K562 (cell line): ENCODE data around the gene RPAIN. TPM values are rescaled to one million over a fixed set of nuclear protein-coding genes. Genes with fewer than 3 reads are reported as not detected.
A peak's percentile ranks its signal among the peaks of the same experiment; 100 is the strongest.

Experiments used
- ATF1 ChIP-seq, 2 experiments: fragments of 450-650 bp in 1 of 2; IDR thresholded peaks; 2 replicates each; pipeline ENCODE4 v1.6.1; 2016; ENCODE audit warnings: missing compliant biosample characterization in 1 of 2, missing genetic modification characterization in 1 of 2
- COPS2 ChIP-seq: fragments of 450-650 bp; conservative IDR thresholded peaks from 2 replicates; pipeline ENCODE4 v1.6.1; 2016; ENCODE audit warnings: mild to moderate bottlenecking, moderate library complexity
- CXXC5 ChIP-seq: fragments of 250-450 bp; sonication (Bioruptor Pico); IDR thresholded peaks from 2 replicates; pipeline ENCODE4 v1.8.0; 2022; ENCODE audit warnings: inconsistent platforms, mild to moderate bottlenecking, moderate library complexity
- EP400 ChIP-seq: fragments of 450-650 bp; IDR thresholded peaks from 2 replicates; pipeline ENCODE4 v1.6.1; 2017; ENCODE audit warnings: antibody characterized with exemption, mild to moderate bottlenecking, moderate library complexity
- ETS1 ChIP-seq: conservative IDR thresholded peaks from 2 replicates; pipeline ENCODE4 v1.6.1; 2011; ENCODE audit warnings: low read depth, mild to moderate bottlenecking, low read length; ENCODE audit not compliant: control insufficient read depth
- FIP1L1 ChIP-seq: fragments of 200-400 bp; formaldehyde crosslinking; IDR thresholded peaks from 2 replicates; pipeline ENCODE4 v1.6.1; 2018; ENCODE audit warnings: mild to moderate bottlenecking, low read depth, low read length; ENCODE audit not compliant: poor library complexity, severe bottlenecking
- L3MBTL2 ChIP-seq: fragments of 450-650 bp; IDR thresholded peaks from 2 replicates; pipeline ENCODE4 v1.6.1; 2016; ENCODE audit warnings: mild to moderate bottlenecking, moderate library complexity
- OTX1 ChIP-seq: fragments of 450-650 bp; formaldehyde crosslinking; IDR thresholded peaks from 2 replicates; pipeline ENCODE4 v1.4.0; 2022; ENCODE audit warnings: mild to moderate bottlenecking
- POLR2G ChIP-seq: fragments of 200-400 bp; formaldehyde crosslinking; IDR thresholded peaks from 2 replicates; pipeline ENCODE4 v1.6.1; 2017; ENCODE audit warnings: low read depth, mild to moderate bottlenecking, antibody characterized with exemption, low read length, moderate library complexity
- PYGO2 ChIP-seq: fragments of 450-650 bp; IDR thresholded peaks from 2 replicates; pipeline ENCODE4 v1.6.1; 2016; ENCODE audit warnings: mild to moderate bottlenecking, missing genetic modification characterization, moderate library complexity, missing compliant biosample characterization
- RERE ChIP-seq: sonication (generic); formaldehyde crosslinking; IDR thresholded peaks from 2 replicates; pipeline ENCODE4 v1.8.0; 2023; ENCODE audit warnings: missing genetic modification reagents, mild to moderate bottlenecking, borderline replicate concordance
- SIN3B ChIP-seq: fragments of 450-650 bp; IDR thresholded peaks from 2 replicates; pipeline ENCODE4 v1.6.1; 2017; ENCODE audit warnings: low read depth, mild to moderate bottlenecking, moderate library complexity
- SP2 ChIP-seq: IDR thresholded peaks from 2 replicates; pipeline ENCODE4 v1.6.1; 2011; ENCODE audit warnings: mild to moderate bottlenecking, low read depth, low read length, moderate library complexity; ENCODE audit not compliant: poor library complexity, severe bottlenecking; ENCODE audit errors: extremely low read depth
- SUPT5H ChIP-seq: fragments of 450-650 bp; IDR thresholded peaks from 2 replicates; pipeline ENCODE4 v1.6.1; 2016
- ZBTB33 ChIP-seq: sonication (generic); formaldehyde crosslinking; IDR thresholded peaks from 2 replicates; pipeline ENCODE4 v1.8.1; 2023; ENCODE audit warnings: mild to moderate bottlenecking, missing genetic modification reagents
- ZFX ChIP-seq: sonication (generic); formaldehyde crosslinking; IDR thresholded peaks from 2 replicates; pipeline ENCODE4 v1.8.0; 2022; ENCODE audit warnings: mild to moderate bottlenecking, missing genetic modification reagents, moderate library complexity
- ZNF143 ChIP-seq: sonication (generic); formaldehyde crosslinking; IDR thresholded peaks from 2 replicates; pipeline ENCODE4 v1.9.0; 2022; ENCODE audit warnings: mild to moderate bottlenecking, missing genetic modification reagents
- ZNF764 ChIP-seq: fragments of 250-450 bp; sonication (Bioruptor Pico); IDR thresholded peaks from 2 replicates; pipeline ENCODE4 v1.4.0; 2020; ENCODE audit warnings: low read depth, mild to moderate bottlenecking, moderate library complexity
- polyA plus RNA-seq, 8 experiments: library from polyadenylated mRNA; depleted of rRNA in 4 of 8; stranded (reverse) in 5 of 8; unstranded in 3 of 8; fragments of >200 nt; fragmentation: Nextera tagmentation in 2 of 8; fragmentation: Illumina TruSeq in 1 of 8; extraction: Ambion mirVana in 2 of 8; extraction: Trizol in 1 of 8; gene quantifications; 2 replicates each; pipeline versions ENCODE4 v1.2.1 to v1.2.3, GENCODE V29; 2011 to 2014; ENCODE audit warnings: inconsistent platforms in 1 of 8, missing spikeins in 1 of 8
- total RNA-seq, 7 experiments: library from RNA; depleted of rRNA in 6 of 7; stranded (reverse); fragments of >200 nt in 6 of 7; fragmentation: Illumina TruSeq in 2 of 7; extraction: Trizol in 2 of 7; gene quantifications; 2 replicates each; pipeline versions ENCODE4 v1.2.1 to v1.2.3, GENCODE V29; 2011 to 2021; ENCODE audit warnings: low replicate concordance in 1 of 7

Gene RPAIN
- total and polyA plus RNA-seq, 9 of the 15 experiments (the other 6 are each of a cell fraction or from before 2014, with no cell fraction given), result 27.3 to 63.7 (median 38.5) TPM

GRCh38 chr17:5438716-5439445 is 18.9 kb downstream of the RPAIN start, which contains the start of gene C1QBP (continued):
- no peak for TF ChIP-seq COPS2
- peak; percentile 86 for TF ChIP-seq EP400
- TF ChIP-seq RERE, result no peak
- TF ChIP-seq SIN3B, result peak; percentile 80
- TF ChIP-seq PYGO2, result no peak
- TF ChIP-seq SP2, result no peak
- peak; percentile 90 for TF ChIP-seq L3MBTL2
- TF ChIP-seq ATF1 (CRISPR knock-in tag; IDR thresholded peaks at IDR 0.05), result no peak
- TF ChIP-seq ATF1 (tag; IDR thresholded peaks at IDR 0.05), result peak; percentile 51; the same call in 1 of the 2 replicates
- peak; percentile 40; the same call in 1 of the 2 replicates for TF ChIP-seq ZBTB33 (CRISPR knock-in tag)
- TF ChIP-seq ZFX, result peak; percentile 79
- TF ChIP-seq FIP1L1, result peak; percentile 84
- TF ChIP-seq OTX1 (CRISPR knock-in tag), result no peak
- TF ChIP-seq ZNF143 (CRISPR knock-in tag), result no peak
- TF ChIP-seq CXXC5 (CRISPR knock-in tag), result peak; percentile 63
- no peak for TF ChIP-seq ZNF764 (CRISPR knock-in tag)
- peak; percentile 89 for TF ChIP-seq POLR2G
- peak; percentile 47; the same call in 1 of the 2 replicates for TF ChIP-seq SUPT5H
- peak; percentile 70 for TF ChIP-seq ETS1
